Activated CD8-positive, alpha-beta memory T cell treated with anti-CD3 and anti-CD28 coated beads, Interleukin-2, amount 50 U/mL, for 24 hours (primary cell): ENCODE measurements around the gene GID8.

Experiments used
- DNase-seq: peaks from one replicate; pipeline ENCODE4 v3.0.0-alpha.2; 2020; ENCODE audit errors: extremely low read depth

GID8 gene

DNA sequence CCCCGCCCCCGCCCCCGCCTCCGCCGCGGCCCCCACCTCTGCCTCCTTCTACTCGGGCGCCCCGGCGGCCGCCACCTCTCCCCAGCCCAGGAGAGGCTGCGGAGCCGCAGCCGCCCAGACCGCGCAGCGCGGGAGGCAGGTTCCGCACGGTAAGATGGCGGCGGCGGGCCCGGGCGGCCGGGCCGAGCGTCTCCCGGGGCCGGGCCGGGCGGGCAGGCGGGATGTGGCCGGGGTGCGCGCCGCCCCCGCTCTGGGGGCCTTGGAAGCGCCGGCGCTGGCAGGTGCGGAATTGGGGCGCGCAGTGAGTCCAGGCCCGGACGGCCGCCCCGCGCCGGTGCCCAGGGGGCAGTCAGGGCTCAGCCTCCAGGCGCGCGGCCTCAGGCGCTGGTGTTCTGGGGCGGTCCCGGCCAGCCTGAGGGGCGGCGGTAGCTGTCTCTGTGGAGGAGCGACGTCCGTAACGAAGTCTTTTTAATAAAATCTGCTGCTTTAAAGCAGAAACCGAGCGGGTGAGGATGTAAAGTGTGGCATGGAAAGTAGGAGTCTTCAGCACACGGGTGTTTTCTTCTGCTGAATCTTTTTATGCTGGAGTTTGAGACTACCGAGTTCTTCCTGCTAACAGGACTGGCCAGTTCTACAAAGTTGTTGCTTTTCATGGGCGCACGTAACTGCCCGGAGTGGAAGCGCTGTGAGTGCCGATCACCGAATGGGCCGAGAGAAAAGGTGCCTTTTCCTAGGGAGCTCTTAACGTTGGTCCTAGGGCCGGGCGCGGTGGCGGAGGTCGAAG lies at the start of gene GID8:
Gene GID8, plus strand, starts transcription at position 43 of the 784 bp plus-strand sequence. CDS start 3,356 bp downstream, outside the sequence.
- DNase-seq = no peak

DNA sequence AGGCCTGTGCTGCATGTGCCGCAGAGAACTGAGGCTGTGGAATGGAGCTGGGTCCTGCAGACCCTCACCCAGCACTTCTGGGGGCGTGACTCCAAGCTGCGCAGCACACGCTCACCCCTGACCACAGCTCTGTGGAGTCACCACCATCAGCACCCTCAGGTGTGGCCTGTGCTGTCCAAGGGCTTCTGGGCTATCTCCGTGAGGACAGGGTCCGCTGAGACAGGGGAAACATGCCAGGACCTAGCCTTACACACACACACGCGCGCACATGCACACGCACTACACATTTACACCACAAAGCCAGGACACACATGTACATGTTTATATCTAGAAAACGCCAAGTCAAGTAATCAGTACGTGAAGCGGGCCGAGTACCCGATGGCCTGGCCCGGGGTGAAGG lies 49.5 kb upstream of the GID8 start:
- no peak for DNase-seq

GRCh38 chr20:62888910-62889309 lies 49.0 kb upstream of the GID8 start:
- DNase-seq = no peak

DNA sequence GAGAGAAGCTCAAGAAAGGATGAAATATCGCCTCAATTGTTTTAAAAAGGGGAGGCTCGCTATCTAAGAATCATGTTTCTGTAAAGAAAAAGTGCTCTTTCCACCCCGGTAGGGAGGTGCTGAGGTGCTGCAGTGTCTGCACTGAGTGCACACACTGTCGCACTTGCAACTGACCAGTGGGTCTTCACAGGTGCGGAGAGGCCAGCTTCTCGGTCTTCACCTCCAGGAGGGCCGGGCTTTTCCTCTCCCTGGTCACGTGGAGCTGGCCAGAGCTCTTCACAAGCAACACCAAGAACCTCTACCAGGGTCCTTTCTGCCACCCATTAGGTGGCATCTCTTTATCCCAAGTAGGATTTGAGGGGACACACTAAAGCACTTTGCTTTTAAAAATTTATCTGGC lies 48.5 kb upstream of the GID8 start:
- DNase-seq = no peak

DNA sequence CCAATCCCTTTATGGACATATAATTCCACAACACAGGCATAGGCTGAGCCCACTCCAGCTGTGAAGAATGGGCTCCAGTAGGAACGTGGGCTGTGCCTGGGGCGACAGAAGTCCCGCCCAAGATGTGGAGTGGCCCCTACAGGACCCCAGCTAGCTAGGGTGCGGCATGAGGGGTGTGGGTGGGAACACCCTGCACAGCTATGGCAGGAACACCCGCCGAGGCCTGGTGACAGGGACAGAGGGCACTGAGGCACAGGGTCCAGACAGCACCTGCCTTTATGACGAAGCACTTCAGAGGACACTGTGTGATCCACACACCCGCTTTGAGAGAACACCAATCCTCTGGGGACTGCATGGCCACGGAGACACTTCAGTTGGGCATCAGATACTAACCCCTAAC lies 48.1 kb upstream of the GID8 start:
- DNase-seq = no peak

DNA sequence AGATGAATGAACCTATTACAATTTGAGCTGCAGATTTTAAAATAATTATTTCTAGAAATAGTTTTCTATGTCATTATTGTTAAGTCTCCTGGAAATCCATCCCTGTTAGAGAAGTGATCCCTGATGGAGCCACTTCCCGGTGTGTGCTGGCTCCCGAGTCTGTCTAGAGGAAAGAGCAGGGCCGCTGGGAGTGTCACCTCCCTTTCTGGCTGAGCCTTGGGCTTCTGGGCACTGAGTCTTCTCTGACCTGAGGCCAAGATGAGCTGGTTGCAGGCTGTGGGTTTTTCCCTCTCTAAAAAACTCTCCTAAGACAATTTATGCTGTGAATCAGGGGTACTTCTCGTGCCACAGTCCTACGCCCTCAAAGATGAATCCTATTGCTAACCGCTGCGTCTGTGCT lies 47.5 kb upstream of the GID8 start:
- DNase-seq = no peak

DNA sequence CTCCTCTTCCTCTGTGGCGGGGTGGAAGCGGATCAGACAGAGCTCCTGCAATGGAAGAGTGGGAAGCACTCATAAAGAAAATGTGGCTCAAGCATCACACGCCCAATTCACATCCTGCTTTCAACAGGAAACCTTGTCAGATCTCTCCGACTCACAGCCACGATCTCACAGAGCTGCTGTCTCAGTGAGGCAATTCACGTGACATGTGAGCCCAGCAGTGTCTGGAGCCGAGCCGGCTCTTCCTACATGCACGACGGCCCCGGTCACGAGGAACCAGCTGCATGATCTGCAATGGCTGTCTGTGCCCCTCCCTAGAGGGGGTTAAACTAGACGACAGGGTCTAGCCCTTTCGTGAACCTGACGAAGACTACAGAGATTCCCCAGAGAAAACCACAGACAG lies 46.8 kb upstream of the GID8 start:
- DNase-seq = no peak

- DNase-seq = no peak
These were observed 45.3 kb upstream of the GID8 start for GRCh38 chr20:62892348-62893304.

GRCh38 chr20:62893700-62894099 lies 44.2 kb upstream of the GID8 start:
- no peak for DNase-seq

GRCh38 chr20:62894261-62894660 lies 43.7 kb upstream of the GID8 start:
- DNase-seq = no peak

- no peak for DNase-seq
These were observed 42.4 kb upstream of the GID8 start for GRCh38 chr20:62895539-62895938.

GRCh38 chr20:62896526-62896925 lies 41.4 kb upstream of the GID8 start:
- no peak for DNase-seq

DNA sequence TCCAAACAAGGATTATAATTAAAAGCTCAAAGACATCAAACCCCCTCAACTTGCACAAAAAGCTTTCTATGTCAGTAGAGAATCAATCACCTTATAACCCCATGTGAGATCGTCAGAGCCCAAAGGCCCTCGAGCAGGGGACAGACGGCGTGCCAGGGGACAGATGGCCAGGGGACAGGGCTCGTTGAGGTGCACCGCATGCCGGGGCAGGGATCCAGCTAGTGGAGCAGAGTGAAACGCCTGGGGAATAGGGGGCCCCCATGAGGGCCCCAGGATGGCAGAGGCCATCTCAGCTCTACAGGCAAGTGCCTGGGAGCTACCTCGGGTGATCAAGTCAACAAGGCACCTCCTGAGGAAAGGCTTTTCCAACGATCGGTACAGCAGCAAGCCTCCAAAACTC lies 40.3 kb upstream of the GID8 start:
- DNase-seq = no peak

DNA sequence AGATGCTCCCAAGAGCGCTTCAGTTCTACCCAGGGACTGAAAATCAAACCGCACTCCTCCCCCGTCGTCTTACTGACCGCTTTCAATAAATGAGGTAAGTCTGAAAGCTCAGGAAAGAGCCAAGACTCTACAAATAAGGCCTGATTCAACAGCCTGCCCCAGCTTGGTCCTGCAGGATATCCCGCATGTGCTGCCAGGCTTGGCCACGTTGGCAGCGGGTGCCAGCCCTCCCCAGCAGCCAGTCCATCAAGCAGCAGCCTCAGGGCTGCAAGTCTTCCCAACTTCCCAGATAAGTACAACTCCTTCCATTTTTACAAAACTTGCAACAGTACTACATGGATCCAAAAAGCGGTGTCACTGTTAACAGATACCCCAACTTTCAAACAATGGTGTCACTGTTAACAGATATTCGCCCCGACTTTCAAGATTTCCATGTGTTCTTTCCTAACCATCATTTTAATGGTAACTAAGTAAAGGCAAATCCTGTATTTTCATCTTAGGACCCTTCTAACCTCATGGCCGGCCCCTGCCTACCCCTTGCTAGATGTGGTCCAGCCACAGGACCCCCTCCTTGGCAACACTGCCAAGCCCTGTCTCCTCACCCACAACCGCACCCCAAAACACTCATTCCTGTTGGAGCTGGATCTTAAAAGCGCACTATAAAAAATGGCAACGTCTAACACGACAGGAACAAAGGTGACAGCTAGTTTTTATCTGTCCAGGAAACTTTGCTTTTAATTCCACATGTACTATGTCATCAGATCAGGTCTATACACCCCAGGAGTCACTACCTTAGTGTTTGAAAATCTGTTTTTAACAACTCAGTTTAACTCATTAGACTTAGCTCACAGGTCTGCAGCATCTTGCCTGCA lies 39.6 kb upstream of the GID8 start:
- DNase-seq = no peak

- DNase-seq = no peak
These were observed 38.8 kb upstream of the GID8 start for GRCh38 chr20:62898970-62899632.

- no peak for DNase-seq
These were observed 38.3 kb upstream of the GID8 start for GRCh38 chr20:62899633-62900051.

DNA sequence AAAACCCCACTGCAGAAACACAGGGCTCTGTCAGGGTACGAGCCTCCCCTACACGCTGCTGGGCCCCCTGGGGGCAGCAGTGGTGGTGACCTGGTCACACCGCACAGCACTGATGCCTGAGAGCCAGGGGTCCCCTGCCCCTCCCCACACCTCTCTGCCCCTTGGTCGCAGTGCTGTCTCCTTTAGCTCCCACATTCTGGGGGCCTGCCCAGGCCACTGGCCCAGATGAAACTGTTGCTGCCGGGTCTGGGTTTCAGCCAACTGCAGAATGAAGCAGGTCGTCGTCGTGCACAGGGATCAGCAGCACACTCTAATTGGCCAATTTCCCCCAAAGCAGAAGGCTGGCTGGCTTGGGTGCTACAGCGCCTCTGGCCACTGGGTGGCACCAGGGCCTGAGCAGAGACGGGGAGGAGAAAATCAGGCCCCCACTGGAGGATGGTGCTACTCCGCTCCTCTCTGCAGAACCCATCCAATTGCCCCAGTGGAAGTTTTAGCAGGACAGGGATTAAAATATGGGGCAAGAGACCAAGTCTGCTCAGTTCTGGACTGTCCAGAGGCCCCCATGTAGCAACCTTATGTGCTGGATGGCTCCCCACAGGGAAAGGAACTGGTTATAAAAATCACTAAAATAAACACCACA lies 37.8 kb upstream of the GID8 start:
- DNase-seq = peak; percentile 44

- no peak for DNase-seq
These were observed 37.0 kb upstream of the GID8 start for GRCh38 chr20:62900692-62901584.

GRCh38 chr20:62901891-62902290 lies 36.1 kb upstream of the GID8 start:
- no peak for DNase-seq
